ENCODE results near the gene STARD4.

Gene STARD4

DNA sequence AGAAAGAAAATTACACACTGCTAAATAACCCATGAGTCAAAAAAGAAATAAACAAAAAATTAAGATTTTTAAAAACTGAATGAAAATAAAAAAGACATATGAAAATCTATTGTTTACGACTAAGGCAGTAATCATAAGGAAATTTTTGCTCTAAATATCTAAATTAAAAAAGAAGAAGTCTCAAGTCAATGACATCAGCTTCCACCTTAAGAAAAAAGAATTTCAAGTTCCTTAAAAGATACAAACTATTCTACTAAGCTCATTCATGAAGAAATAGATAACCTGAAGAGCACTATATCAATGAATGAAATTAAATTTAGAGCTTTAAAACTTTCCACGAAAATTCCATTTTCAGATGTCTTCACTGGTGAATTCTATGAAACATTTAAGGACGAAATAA lies 15.7 kb upstream of the STARD4 start:
- DNase-seq = no peak

GRCh38 chr5:111520908-111521307 lies 8.6 kb upstream of the STARD4 start:
- DNase-seq = no peak

- DNase-seq = no peak
These were observed 6.4 kb upstream of the STARD4 start for GRCh38 chr5:111518777-111519176.

- no peak for DNase-seq
These were observed 5.6 kb upstream of the STARD4 start for GRCh38 chr5:111517853-111518501.

DNA sequence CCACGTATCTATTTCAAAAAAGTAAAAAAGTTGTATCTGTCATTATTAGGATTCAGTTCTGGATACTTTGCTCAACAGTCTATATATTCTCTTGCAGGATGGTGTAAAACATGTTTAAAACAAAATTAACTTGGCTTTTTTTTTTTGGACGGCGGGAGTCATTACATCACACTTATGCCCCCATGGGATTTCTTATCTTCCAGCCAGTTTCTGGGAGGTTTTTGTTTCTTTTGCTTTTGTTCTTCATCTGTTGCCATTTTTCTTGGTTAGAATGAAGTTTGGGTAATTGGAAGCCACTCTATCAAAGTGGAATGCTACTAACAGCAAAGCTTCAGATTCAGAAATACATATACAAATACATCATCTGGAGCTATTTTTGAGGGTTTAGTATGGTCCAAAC lies 1.8 kb upstream of the STARD4 start:
- DNase-seq = no peak

DNA sequence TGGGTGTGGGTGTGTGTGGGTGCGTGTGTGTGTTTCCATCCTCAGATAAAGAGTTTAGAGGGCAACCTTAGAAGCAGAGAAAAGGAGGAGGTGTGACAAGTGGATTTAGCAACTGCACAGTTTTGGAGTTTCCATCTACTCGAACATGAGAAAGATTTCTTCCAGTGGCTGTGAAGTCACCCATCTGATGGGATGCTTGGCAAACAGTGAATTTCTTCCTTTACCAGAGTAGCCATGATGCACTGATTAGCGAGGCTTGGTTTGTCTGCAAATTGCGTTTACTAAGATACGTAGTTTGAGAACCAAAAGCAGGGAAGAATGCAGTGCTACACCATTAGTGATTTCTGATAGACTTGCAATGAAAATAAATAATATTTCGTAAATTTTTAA lies 791 bp upstream of the STARD4 start:
- peak in 4 of 58 donors; percentile 5 to 43 (median 18) for DNase-seq

DNA sequence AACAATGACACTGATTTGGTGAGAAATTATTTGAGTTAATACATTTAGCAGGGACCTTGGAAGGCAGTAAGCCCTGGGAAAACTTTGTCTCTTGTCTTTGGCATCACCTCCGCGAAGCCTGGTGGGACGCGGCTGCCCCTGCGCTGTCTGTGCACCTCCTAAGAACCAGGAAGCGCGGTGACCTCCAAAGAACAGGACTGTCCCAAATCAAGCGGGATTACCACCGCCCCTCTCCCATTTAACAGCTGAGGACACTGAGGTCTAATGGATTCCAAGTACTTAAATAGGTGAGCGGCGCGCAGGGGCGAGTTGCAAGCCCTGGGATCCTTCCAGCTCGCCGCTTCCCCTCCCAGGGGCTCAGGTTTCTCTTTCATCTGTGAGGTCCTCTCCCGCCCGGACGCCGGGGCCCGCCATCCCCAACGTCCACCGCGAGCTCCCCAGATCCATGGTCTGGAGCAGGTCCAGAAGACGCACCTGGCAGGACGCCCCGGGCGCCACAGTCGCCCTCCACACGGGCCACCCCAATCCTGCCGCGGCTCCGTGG lies 432 bp downstream of the STARD4 start:
- peak in 14 of 58 donors; percentile 9 to 78 (median 59) for DNase-seq

DNA sequence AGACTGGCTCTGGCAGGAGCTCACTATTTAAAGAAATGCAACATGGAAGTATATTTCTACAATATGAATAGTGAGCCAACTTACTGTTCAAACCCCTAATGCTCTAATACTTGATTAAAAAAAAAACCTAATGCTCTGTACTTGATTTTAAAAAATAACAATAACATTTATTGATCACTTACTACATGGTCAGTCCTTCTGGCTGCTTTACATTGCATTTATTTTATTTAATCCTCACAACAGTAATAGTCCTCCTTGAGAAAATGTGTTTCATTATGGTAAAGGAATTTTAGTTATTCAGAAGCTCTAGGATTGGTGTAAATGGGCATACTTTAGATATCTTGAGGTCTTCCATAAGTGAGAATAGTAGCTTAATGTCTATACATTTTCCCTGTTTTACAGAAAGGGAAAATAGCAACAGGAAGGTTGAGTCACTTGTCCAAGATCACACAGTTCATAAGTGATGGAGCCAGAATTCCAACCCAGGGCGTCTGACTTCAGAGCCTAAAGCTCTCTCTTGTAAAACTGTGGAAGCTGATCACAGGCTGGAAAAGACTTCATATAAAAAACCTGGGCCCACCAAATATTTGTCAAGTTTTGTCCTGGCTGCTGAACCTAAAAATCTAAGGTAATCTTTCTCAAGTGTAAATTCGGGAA lies 1.0 kb downstream of the STARD4 start:
- no peak for DNase-seq

GRCh38 chr5:111509119-111509518 lies 3.2 kb downstream of the STARD4 start:
- no peak for DNase-seq

DNA sequence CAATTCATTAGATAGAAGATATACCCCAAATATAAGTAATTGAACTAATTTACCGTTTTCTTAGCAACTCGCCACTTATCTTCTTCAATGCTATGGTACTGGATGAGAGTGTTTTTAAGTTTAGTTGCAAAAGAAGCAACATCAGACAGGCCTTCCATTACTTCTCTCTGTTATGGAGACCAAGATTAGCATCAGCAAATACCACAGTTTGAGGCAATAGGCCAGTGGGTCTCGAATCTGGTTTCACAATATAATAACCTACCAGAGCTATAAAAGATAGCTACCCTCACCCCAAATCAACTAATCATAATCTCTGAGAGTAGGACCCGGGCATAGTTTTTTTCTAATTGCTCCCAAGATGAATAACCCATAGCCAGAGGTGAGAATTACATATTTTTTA lies 5.1 kb downstream of the STARD4 start:
- no peak for DNase-seq

GRCh38 chr5:111505096-111505495 lies 7.2 kb downstream of the STARD4 start:
- no peak for DNase-seq

GRCh38 chr5:111502956-111503355 lies 9.4 kb downstream of the STARD4 start:
- DNase-seq = no peak

DNA sequence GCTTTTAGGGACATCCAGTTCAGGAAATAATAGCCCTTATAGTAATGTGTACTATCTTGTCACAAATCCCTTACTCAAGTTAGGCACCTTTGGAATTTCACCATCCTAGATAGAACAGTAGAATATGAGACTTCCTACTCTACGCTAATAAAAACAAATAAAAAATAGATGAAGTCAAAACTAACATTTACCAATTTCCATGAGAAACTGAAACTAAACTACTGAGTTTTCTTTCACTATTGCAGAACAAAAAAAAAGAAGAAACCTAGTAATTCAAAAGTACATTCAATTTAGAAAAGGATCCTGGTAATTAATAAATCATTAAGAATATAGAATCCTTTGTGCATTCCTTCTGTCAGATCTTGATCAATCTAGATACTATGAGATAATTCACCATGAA lies 14.0 kb downstream of the STARD4 start:
- DNase-seq = no peak

GRCh38 chr5:111495159-111495558 lies 17.2 kb downstream of the STARD4 start:
- no peak for DNase-seq

DNA sequence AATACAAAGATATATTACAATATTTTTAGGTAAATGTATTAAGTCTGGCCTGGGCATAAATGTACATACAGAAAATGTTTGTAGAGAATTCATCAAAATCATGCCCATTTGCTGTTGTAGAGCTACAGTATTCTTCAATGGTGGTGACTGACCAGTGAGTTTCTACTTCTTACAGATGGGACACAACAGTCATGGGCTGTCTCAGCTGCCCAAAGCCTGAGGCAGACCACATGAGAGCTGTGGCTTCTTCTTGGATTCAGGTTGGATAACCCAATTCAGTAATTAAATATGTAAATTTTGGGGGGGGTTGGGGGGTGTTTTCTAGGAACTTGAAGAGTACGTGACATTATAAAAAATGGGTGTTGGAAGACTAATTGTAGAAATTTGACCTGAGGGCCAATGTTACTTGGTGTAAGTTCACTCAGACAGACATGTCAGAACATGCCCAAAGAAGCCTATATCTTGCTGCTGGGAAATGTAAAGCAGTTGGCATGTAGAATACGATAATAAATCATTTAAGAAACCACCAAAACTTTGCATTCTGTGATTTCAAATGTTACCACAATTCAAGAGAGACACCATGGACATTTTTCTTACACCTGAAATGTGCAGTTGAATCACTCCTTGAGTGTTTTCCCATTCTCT lies 17.9 kb downstream of the STARD4 start:
- no peak for DNase-seq

DNA sequence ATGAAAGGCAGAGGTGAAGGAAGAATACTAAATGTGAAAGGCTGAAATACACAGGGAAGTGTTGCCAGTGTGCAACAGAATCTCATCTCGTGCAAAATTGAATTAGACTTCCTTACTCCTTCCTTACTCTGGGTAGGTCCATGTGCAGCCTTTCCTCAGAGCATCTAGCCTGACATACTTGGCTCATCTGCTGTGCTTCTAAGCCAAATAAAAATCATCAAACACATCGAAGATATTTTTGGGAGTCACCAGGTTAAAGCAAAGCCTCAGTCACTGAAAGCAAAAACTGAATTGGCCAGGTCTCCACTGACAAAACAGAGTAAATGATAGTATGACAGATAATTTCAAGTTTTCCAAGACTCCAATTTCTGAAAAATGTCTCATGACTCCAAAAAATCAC lies 19.3 kb downstream of the STARD4 start:
- no peak for DNase-seq

- DNase-seq = no peak
These were observed 24.0 kb downstream of the STARD4 start for GRCh38 chr5:111488353-111488752.

DNA sequence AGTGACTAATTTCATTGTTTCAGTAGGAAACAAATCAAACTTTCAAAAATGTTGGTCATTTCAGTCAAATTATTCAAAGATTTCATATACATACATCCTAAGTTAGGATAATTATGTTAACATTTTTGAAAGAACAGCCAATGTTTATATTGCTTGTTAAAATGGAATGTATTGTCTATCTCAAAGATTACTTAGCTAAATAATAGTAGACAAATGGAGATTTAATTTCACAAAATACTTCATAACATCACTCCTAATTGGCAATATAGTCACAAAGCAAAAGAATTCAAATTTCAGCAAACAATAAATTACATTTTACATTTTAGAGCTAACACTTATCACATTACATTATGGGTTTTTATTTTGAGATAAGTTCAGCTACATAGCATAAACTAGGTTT lies 25.4 kb downstream of the STARD4 start:
- DNase-seq = no peak

- DNase-seq = no peak
These were observed 26.3 kb downstream of the STARD4 start for GRCh38 chr5:111486055-111486454.

DNA sequence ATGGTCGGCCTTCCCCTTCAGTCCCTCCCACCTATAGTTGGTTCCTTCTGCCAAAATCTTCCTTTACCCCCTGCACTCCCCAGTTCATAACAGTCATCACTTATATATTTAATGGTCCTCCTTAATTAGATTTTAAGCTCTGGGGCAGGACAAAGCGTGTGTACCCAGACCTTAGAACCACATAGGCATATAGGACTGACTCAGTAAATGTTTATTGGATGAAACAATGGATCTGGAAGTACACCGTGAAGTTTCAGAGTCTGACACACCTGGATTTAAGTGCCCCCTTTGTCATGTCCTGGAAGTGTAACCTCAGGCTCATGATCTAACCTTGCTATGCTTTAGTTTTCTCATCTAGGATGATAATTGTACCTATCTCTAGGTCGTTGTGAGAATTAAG lies 32.0 kb downstream of the STARD4 start:
- DNase-seq = no peak

- DNase-seq = no peak
These were observed 33.4 kb downstream of the STARD4 start for GRCh38 chr5:111478898-111479297.

GRCh38 chr5:111478266-111478665 lies 34.1 kb downstream of the STARD4 start:
- no peak for DNase-seq

DNA sequence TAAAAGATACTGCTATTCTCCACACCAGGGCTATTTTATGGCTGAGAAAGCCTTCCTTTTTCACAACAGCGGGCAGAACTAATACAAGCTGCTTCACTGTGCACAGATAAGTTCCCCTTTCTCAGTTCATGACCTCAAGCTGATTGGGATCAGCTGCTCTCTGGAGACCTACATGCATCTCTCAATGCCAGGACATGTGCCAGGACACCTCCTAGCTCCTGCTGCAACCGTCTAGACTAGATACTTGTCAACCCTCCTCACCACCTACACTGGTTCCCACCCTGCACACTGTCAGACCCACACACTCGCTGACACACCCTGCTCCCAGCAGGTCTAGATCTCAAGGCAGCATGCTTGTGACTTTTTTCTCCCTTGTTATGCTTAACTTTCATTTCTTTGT lies 39.8 kb downstream of the STARD4 start:
- DNase-seq = peak in 1 of 58 donors; percentile 45

All from anterior cingulate cortex (tissue), 58 donors.